IMR-90 (cell line): ENCODE results near the gene ASPHD2. TPM values are rescaled to one million over a fixed set of nuclear protein-coding genes. Genes with fewer than 3 reads are reported as not detected.

Experiments
- ATAC-seq: fragments of 200-7000 bp; cut with Tn5 transposase; 2 replicates; pipeline ENCODE4 v1.9.1; 2020; ENCODE audit warnings: low read depth, mild to moderate bottlenecking, moderate library complexity
- BruUV-seq: library from RNA; stranded (reverse); fragments of 400-500 nt; replicated peaks from 2 replicates; lab custom pipeline; 2021; lab: Mats Ljungman, UMichigan
- CTCF ChIA-PET: fragments of 300-600 bp; formaldehyde crosslinking; extraction: SDS; loops from one replicate; lab custom pipeline; 2021; ENCODE audit warnings: antibody characterized with exemption; lab: Yijun Ruan, JAX
- POLR2A ChIA-PET: fragments of 300-600 bp; sonication (Branson Sonifier 250); formaldehyde crosslinking; loops from one replicate; lab custom pipeline; 2022; ENCODE audit warnings: antibody characterized with exemption; ENCODE audit not compliant: unreplicated experiment; lab: Charles Lee
- DNase-seq: peaks from one replicate; pipeline ENCODE4 v3.0.0; 2013
- H2AFZ ChIP-seq: replicated peaks from 2 replicates; pipeline ENCODE3; 2013; ENCODE audit warnings: low read length, mild to moderate bottlenecking; ENCODE audit not compliant: poor library complexity
- H2AK5ac ChIP-seq: 2 replicates; pipeline ENCODE4 v1.6.1; 2013; ENCODE audit warnings: low read depth, low read length, inconsistent platforms
- H2AK9ac ChIP-seq: replicated peaks from 2 replicates; pipeline ENCODE3; 2013; ENCODE audit warnings: mild to moderate bottlenecking, low read depth, low read length, moderate library complexity; ENCODE audit not compliant: poor library complexity
- H2BK120ac ChIP-seq: 2 replicates; pipeline ENCODE4 v1.6.1; 2013; ENCODE audit warnings: low read depth, low read length, inconsistent platforms
- H2BK15ac ChIP-seq: 3 replicates; pipeline ENCODE4 v1.6.1; 2013; ENCODE audit warnings: low read depth, low read length, inconsistent platforms
- H2BK20ac ChIP-seq: 2 replicates; pipeline ENCODE4 v1.6.1; 2013; ENCODE audit warnings: low read depth, mild to moderate bottlenecking, inconsistent platforms, low read length, moderate library complexity
- H2BK5ac ChIP-seq: 2 replicates; pipeline ENCODE4 v1.6.1; 2013; ENCODE audit warnings: mild to moderate bottlenecking, low read depth, low read length, inconsistent platforms; ENCODE audit not compliant: poor library complexity, severe bottlenecking
- H3K14ac ChIP-seq: replicated peaks from 2 replicates; pipeline ENCODE4 v1.6.1; 2013; ENCODE audit warnings: low read depth, low read length, inconsistent platforms
- H3K18ac ChIP-seq: 2 replicates; pipeline ENCODE4 v1.6.1; 2013; ENCODE audit warnings: low read depth, low read length, control low read depth
- H3K23ac ChIP-seq: 2 replicates; pipeline ENCODE4 v1.6.1; 2013; ENCODE audit warnings: low read depth, low read length, inconsistent platforms
- H3K27ac ChIP-seq: 2 replicates; pipeline ENCODE4 v1.5.1; 2013; ENCODE audit warnings: mild to moderate bottlenecking, control low read depth, low read length; ENCODE audit not compliant: insufficient read depth
- H3K27me3 ChIP-seq: 2 replicates; pipeline ENCODE4 v1.6.1; 2013; ENCODE audit warnings: low read length; ENCODE audit not compliant: control insufficient read depth, insufficient read depth
- H3K36me3 ChIP-seq: 2 replicates; pipeline ENCODE4 v1.6.1; 2013; ENCODE audit warnings: low read length, mixed read lengths; ENCODE audit not compliant: control insufficient read depth, insufficient read depth
- H3K4ac ChIP-seq: 2 replicates; pipeline ENCODE4 v1.6.1; 2013; ENCODE audit warnings: low read depth, low read length, inconsistent platforms
- H3K4me1 ChIP-seq: 2 replicates; pipeline ENCODE4 v1.6.1; 2013; ENCODE audit warnings: low read length, mixed read lengths; ENCODE audit not compliant: control insufficient read depth, insufficient read depth
- H3K4me2 ChIP-seq: 2 replicates; pipeline ENCODE4 v1.6.1; 2013; ENCODE audit warnings: low read depth, mild to moderate bottlenecking, control low read depth, low read length, moderate library complexity
- H3K4me3 ChIP-seq: 2 replicates; pipeline ENCODE4 v1.5.1; 2013; ENCODE audit warnings: low read depth, mild to moderate bottlenecking, control low read depth, low read length, moderate library complexity; ENCODE audit not compliant: insufficient read depth
- H3K56ac ChIP-seq: 2 replicates; pipeline ENCODE4 v1.6.1; 2013; ENCODE audit warnings: low read length, inconsistent platforms; ENCODE audit not compliant: insufficient read depth; ENCODE audit errors: extremely low read depth
- H3K79me1 ChIP-seq, 2 experiments: 2 replicates each; pipeline ENCODE4 v1.6.1; 2013; ENCODE audit warnings: low read length in 2 of 2, inconsistent platforms in 1 of 2, low read depth in 1 of 2
- H3K9ac ChIP-seq: 2 replicates; pipeline ENCODE4 v1.6.1; 2013; ENCODE audit warnings: low read depth, low read length, control low read depth
- H3K9me1 ChIP-seq: 2 replicates; pipeline ENCODE4 v1.6.1; 2013; ENCODE audit warnings: low read length, inconsistent platforms; ENCODE audit not compliant: insufficient read depth
- H3K9me3 ChIP-seq: 2 replicates; pipeline ENCODE4 v1.6.1; 2013; ENCODE audit warnings: low read length; ENCODE audit not compliant: control insufficient read depth, insufficient read depth
- H4K20me1 ChIP-seq: 2 replicates; pipeline ENCODE4 v1.6.1; 2013; ENCODE audit warnings: low read length, inconsistent platforms; ENCODE audit not compliant: insufficient read depth
- H4K5ac ChIP-seq: 2 replicates; pipeline ENCODE4 v1.6.1; 2013; ENCODE audit warnings: mild to moderate bottlenecking, low read depth, low read length, control low read depth
- H4K8ac ChIP-seq, 2 experiments: 2 replicates each; pipeline ENCODE4 v1.6.1; 2013; ENCODE audit warnings: low read depth in 2 of 2, low read length in 2 of 2, control low read depth in 1 of 2, inconsistent platforms in 1 of 2
- H4K91ac ChIP-seq: 2 replicates; pipeline ENCODE4 v1.6.1; 2013; ENCODE audit warnings: low read depth, low read length, inconsistent platforms; ENCODE audit not compliant: insufficient read depth
- SMC3 ChIP-seq: fragments of 150-350 bp; IDR thresholded peaks from 2 replicates; pipeline ENCODE4 v1.6.1; 2016; ENCODE audit warnings: low read depth, mild to moderate bottlenecking, antibody characterized with exemption, low read length, moderate library complexity
- WGBS, 2 experiments: methylation state at CpG; one replicate each; pipeline versions ENCODE4 v1.1.5 to v1.1.7; 2013; ENCODE audit warnings: missing lambda C conversion rate in 2 of 2; ENCODE audit not compliant: insufficient read length in 1 of 2; ENCODE audit errors: extremely low coverage in 2 of 2; 5-methylcytosine and 5-hydroxymethylcytosine counted together
- dilution Hi-C: fragments of 300-500 bp; cut with HindIII; formaldehyde crosslinking; loops from one replicate; pipeline ENCODE4 v1.14.3; 2018; ENCODE audit warnings: low sequenced_read_pairs; ENCODE audit not compliant: unreplicated experiment
- in situ Hi-C: fragments of 300-500 bp; cut with MboI; formaldehyde crosslinking; loops from 3 replicates; pipeline ENCODE4 v1.14.3; 2019; ENCODE audit warnings: low sequenced_read_pairs, inconsistent platforms, mixed read lengths
- intact Hi-C: fragments of 100-400 bp; cut with micrococcal nuclease; formaldehyde crosslinking; loops from 2 replicates; pipeline ENCODE4 v1.10.0; 2022
- polyA plus RNA-seq, 3 experiments: library from polyadenylated mRNA; depleted of rRNA; stranded (reverse); fragments of >200 nt; gene quantifications; 2 replicates each; pipeline ENCODE4 v1.2.3, GENCODE V29; 2012; ENCODE audit warnings: low replicate concordance in 1 of 3
- total RNA-seq: library from RNA; depleted of rRNA; stranded (reverse); fragments of >200 nt; gene quantifications from 2 replicates; pipeline ENCODE4 v1.2.3, GENCODE V29; 2012

ASPHD2 gene
- total and polyA plus RNA-seq, 2 of the 4 experiments (the other 2 are of a cell fraction): 1.3 to 1.4 TPM

DNA sequence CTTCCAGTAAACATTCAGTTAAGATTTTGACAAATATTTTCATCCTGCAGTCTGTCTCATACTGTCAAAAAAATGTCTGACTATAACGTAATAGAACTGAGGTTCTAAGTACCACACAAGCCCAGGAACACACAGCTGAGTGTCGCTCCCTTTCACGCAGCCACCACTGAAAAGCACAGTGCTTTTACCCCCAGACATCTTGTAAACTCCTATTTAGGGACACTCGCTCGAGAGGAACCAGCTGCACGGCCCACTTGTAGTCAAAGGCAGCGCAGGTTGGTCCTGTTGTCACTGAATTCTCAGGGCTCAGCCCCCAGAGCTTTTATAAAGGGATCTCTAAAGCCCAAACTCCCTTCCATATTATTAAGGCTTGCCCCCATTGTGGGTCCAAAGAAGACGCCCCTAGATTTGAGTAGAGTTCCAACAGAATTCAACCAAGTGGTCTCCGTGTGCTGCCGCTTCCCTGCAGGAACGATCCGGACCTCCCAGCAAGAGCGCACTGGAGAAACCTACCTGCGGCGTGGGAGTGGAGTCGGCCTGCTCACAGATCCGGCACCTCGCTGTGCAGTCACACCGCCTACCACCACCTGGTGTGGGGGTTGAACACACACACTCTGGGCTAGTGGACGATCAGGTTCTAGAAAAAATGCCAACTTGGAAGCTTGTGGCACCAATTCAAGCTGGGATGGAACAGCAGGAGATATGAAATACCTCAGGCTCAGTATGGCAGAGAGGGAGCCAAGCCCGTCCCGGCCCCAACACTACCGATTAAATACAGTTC lies 23.4 kb downstream of the ASPHD2 start:
- ChIA-PET POLR2A (no interaction called here), CTCF (no interaction called here)
- Histone ChIP-seq H2AK5ac (no peak overlapping the region), H3K79me1 (peaks cover 0 to 4% of the 10 kb centered on the region in 2 experiments; a peak in 2 of 4 replicates), H2BK5ac (no peak overlapping the region), H4K20me1 (no peaks in the 10 kb centered on the region), H3K27me3 (no peaks in the 10 kb centered on the region), H4K91ac (no peak overlapping the region), H3K4me3 (no peak overlapping the region), H3K4me1 (no peaks in the 10 kb centered on the region; the same call in 1 of the 2 replicates), H2AFZ (no peak overlapping the region), H3K18ac (no peak overlapping the region), H2AK9ac (no peak overlapping the region), H2BK20ac (no peak overlapping the region), H3K56ac (no peak overlapping the region), H4K5ac (no peak overlapping the region), H3K4ac (no peak overlapping the region), H3K36me3 (peaks cover 30% of the 10 kb centered on the region), H3K14ac (no peak overlapping the region), H2BK120ac (no peak overlapping the region), H4K8ac (no peak overlapping the region), H3K4me2 (no peak overlapping the region), H2BK15ac (no peak overlapping the region), H3K27ac (no peak overlapping the region), H3K9ac (no peak overlapping the region), H3K23ac (no peak overlapping the region), H3K9me3 (no peaks in the 10 kb centered on the region), H3K9me1 (no peaks in the 10 kb centered on the region)
- in situ Hi-C loops: no loop called here
- intact Hi-C loops: no loop called here
- no peak for DNase-seq
- BruUV-seq: TSS peak; percentile 82
- TF ChIP-seq SMC3: no peak
- dilution Hi-C loops: no loop called here
- no peak for ATAC-seq
- WGBS, 2 experiments: 95% methylated on average over 5 of the region's 23 CpGs; no CpG with 5 or more reads in 1 of the 2 experiments
